SK-N-SH (cell line): ENCODE results near the gene ASAP2. TPM values are rescaled to one million over a fixed set of nuclear protein-coding genes. Genes with fewer than 3 reads are reported as not detected.

Experiments
- CTCF ChIA-PET: fragments of 300-600, 350-600 bp; formaldehyde crosslinking; extraction: SDS; loops from one replicate; lab custom pipeline; 2021; lab: Yijun Ruan, JAX
- POLR2A ChIA-PET: fragments of 350-600 bp; sonication (Branson Sonifier 250); formaldehyde crosslinking; extraction: SDS; loops from one replicate; lab custom pipeline; 2020; ENCODE audit warnings: antibody characterized with exemption, inconsistent platforms; lab: Yijun Ruan, JAX
- DNase-seq: peaks from one replicate; pipeline ENCODE4 v3.0.0; 2012
- H2AFZ ChIP-seq: fragments of 200-600 bp; sonication (generic); 2 replicates; pipeline ENCODE4 v1.8.1; 2016; ENCODE audit warnings: antibody characterized with exemption, mild to moderate bottlenecking, low read depth
- H3F3A ChIP-seq: fragments of 200-600 bp; sonication (generic); replicated peaks from 2 replicates; pipeline ENCODE3; 2016; ENCODE audit warnings: antibody characterized with exemption, mild to moderate bottlenecking; ENCODE audit not compliant: insufficient read depth
- H3K27ac ChIP-seq, 2 experiments: fragments of 200-500 bp in 1 of 2; fragments of 200-600 bp in 1 of 2; sonication (Bioruptor generic) in 1 of 2; sonication (generic), shearing (Covaris generic) in 1 of 2; 2 replicates each; pipeline versions ENCODE4 v1.5.1 to v1.6.1; 2014 to 2016; ENCODE audit warnings: low read depth in 2 of 2, inconsistent platforms in 1 of 2, low read length in 1 of 2, mild to moderate bottlenecking in 1 of 2, mixed read lengths in 1 of 2
- H3K27me3 ChIP-seq: fragments of 200-600 bp; sonication (generic), shearing (Covaris generic); 2 replicates; pipeline ENCODE4 v1.6.1; 2016; ENCODE audit warnings: mixed run types; ENCODE audit not compliant: insufficient read depth
- H3K36me3 ChIP-seq, 2 experiments: fragments of 200-500 bp in 1 of 2; fragments of 200-600 bp in 1 of 2; sonication (Bioruptor generic) in 1 of 2; sonication (generic) in 1 of 2; replicated peaks in 1 of 2; 2 replicates each; pipeline versions ENCODE3 to v1.5.1; 2014 to 2016; ENCODE audit warnings: low read length in 1 of 2, mild to moderate bottlenecking in 1 of 2; ENCODE audit not compliant: insufficient read depth in 2 of 2, control insufficient read depth in 1 of 2
- H3K4me1 ChIP-seq, 2 experiments: fragments of 200-500 bp in 1 of 2; fragments of 200-600 bp in 1 of 2; sonication (Bioruptor generic) in 1 of 2; sonication (generic), shearing (Covaris generic) in 1 of 2; 2 replicates each; pipeline versions ENCODE4 v1.5.1 to v1.6.1; 2014 to 2016; ENCODE audit warnings: low read depth in 1 of 2, low read length in 1 of 2, mixed run types in 1 of 2; ENCODE audit not compliant: insufficient read depth in 2 of 2, control insufficient read depth in 1 of 2
- H3K4me2 ChIP-seq: fragments of 200-600 bp; sonication (generic), shearing (Covaris generic); 2 replicates; pipeline ENCODE4 v1.6.1; 2017; ENCODE audit warnings: mixed run types
- H3K4me3 ChIP-seq, 2 experiments: fragments of 200-500 bp in 1 of 2; fragments of 200-600 bp in 1 of 2; sonication (Bioruptor generic) in 1 of 2; sonication (generic), shearing (Covaris generic) in 1 of 2; 2 replicates each; pipeline versions ENCODE4 v1.5.1 to v1.8.1; 2014 to 2016; ENCODE audit warnings: low read depth in 2 of 2, inconsistent platforms in 1 of 2, low read length in 1 of 2, mild to moderate bottlenecking in 1 of 2, mixed read lengths in 1 of 2, moderate library complexity in 1 of 2
- H3K79me2 ChIP-seq: fragments of 200-600 bp; sonication (generic); 2 replicates; pipeline ENCODE4 v1.8.1; 2017; ENCODE audit warnings: mild to moderate bottlenecking; ENCODE audit not compliant: insufficient read depth
- H3K9ac ChIP-seq: fragments of 200-600 bp; sonication (generic); 2 replicates; pipeline ENCODE4 v1.6.1; 2017; ENCODE audit warnings: mixed run types
- H3K9me2 ChIP-seq: fragments of 200-600 bp; sonication (generic); 2 replicates; pipeline ENCODE4 v1.6.1; 2017; ENCODE audit warnings: mixed run types
- H3K9me3 ChIP-seq: fragments of 200-600 bp; sonication (generic); 2 replicates; pipeline ENCODE4 v1.6.1; 2017; ENCODE audit warnings: mixed run types, mild to moderate bottlenecking, moderate library complexity
- H4K20me1 ChIP-seq: fragments of 200-600 bp; sonication (generic); 2 replicates; pipeline ENCODE4 v1.6.1; 2017; ENCODE audit warnings: mild to moderate bottlenecking, mixed run types; ENCODE audit not compliant: insufficient read depth
- EZH2phosphoT487 ChIP-seq: fragments of 200-600 bp; sonication (generic); IDR thresholded peaks from 2 replicates; pipeline ENCODE4 v1.6.1; 2017; ENCODE audit warnings: low read depth, mixed run types, mild to moderate bottlenecking, antibody characterized with exemption, moderate library complexity, borderline replicate concordance
- FOXJ3 ChIP-seq: sonication (generic); formaldehyde crosslinking; IDR thresholded peaks from 2 replicates; pipeline ENCODE4 v1.5.1; 2020; ENCODE audit warnings: mild to moderate bottlenecking, missing genetic modification reagents
- FOXM1 ChIP-seq: IDR thresholded peaks from 2 replicates; pipeline ENCODE4 v1.4.0; 2012; ENCODE audit warnings: low read depth, mild to moderate bottlenecking
- GABPA ChIP-seq: IDR thresholded peaks from 2 replicates; pipeline ENCODE4 v1.4.0; 2012; ENCODE audit warnings: low read depth, mild to moderate bottlenecking
- IRF3 ChIP-seq: fragments of 150-350 bp; IDR thresholded peaks from 2 replicates; pipeline ENCODE4 v1.6.1; 2016; ENCODE audit warnings: mild to moderate bottlenecking, low read depth, low read length
- JUND ChIP-seq: IDR thresholded peaks from 2 replicates; pipeline ENCODE4 v1.4.0; 2012
- MAX ChIP-seq: IDR thresholded peaks from 2 replicates; pipeline ENCODE4 v1.4.0; 2012; ENCODE audit warnings: low read depth
- MXI1 ChIP-seq: IDR thresholded peaks from 2 replicates; pipeline ENCODE4 v1.6.1; 2012; ENCODE audit warnings: mild to moderate bottlenecking, low read depth, low read length, improper control_type of control experiment
- NFIC ChIP-seq: IDR thresholded peaks from 2 replicates; pipeline ENCODE4 v1.4.0; 2012; ENCODE audit warnings: borderline replicate concordance
- RAD21 ChIP-seq: IDR thresholded peaks from 2 replicates; pipeline ENCODE4 v1.6.1; 2012; ENCODE audit warnings: mild to moderate bottlenecking, low read length
- RFX5 ChIP-seq: IDR thresholded peaks from 2 replicates; pipeline ENCODE4 v1.6.1; 2012; ENCODE audit warnings: mild to moderate bottlenecking, improper control_type of control experiment, low read length
- RXRA ChIP-seq: IDR thresholded peaks from 2 replicates; pipeline ENCODE4 v1.4.0; 2012; ENCODE audit warnings: low read depth, mild to moderate bottlenecking, borderline replicate concordance
- TCF12 ChIP-seq: IDR thresholded peaks from 2 replicates; pipeline ENCODE4 v1.4.0; 2012
- USF1 ChIP-seq: IDR thresholded peaks from 2 replicates; pipeline ENCODE4 v1.4.0; 2012; ENCODE audit warnings: low read depth, borderline replicate concordance
- USF2 ChIP-seq: fragments of 150-350 bp; IDR thresholded peaks from 2 replicates; pipeline ENCODE4 v1.6.1; 2017; ENCODE audit warnings: antibody characterized with exemption, low read length, low read depth, borderline replicate concordance
- YY1 ChIP-seq: IDR thresholded peaks from 2 replicates; pipeline ENCODE4 v1.4.0; 2012; ENCODE audit warnings: low read depth, mild to moderate bottlenecking
- ZBTB33 ChIP-seq: IDR thresholded peaks from 2 replicates; pipeline ENCODE4 v1.4.0; 2012; ENCODE audit warnings: low read depth, borderline replicate concordance
- WGBS: methylation state at CpG from one replicate; pipeline ENCODE4 v1.1.6; 2017; ENCODE audit warnings: low lambda C conversion rate; 5-methylcytosine and 5-hydroxymethylcytosine counted together
- polyA plus RNA-seq, 3 experiments: library from polyadenylated mRNA; depleted of rRNA; stranded (reverse); fragments of >200 nt; gene quantifications; 2 replicates each; pipeline ENCODE4 v1.2.3, GENCODE V29; 2012

The ASAP2 gene
- polyA plus RNA-seq, 1 of the 3 experiments (the other 2 are of a cell fraction) = 37.9 TPM

- TF ChIP-seq ZBTB33 (no peak), USF2 (no peak), USF1 (no peak), RXRA (no peak), MXI1 (peak; percentile 45; the same call in 1 of the 2 replicates), RAD21 (peak; percentile 72), GABPA (no peak; the same call in 1 of the 2 replicates), FOXM1 (no peak), MAX (0 out of 2 replicates have a peak, but pooled peaks have one; percentile 16), RFX5 (no peak), NFIC (0 out of 2 replicates have a peak, but pooled peaks have one; percentile 8)
- TF ChIP-seq, all 33 proteins: peak for 11
These were observed at the start of gene ASAP2 (continued) for GRCh38 chr2:9205963-9206948.

- ChIA-PET POLR2A (interaction anchor here (0.6 to 0.7 kb wide), 2 partner anchors 23 to 47 kb away, joined by 3 read pairs; no protein-coding TSS in a partner anchor), CTCF (interaction anchor here (0.9 to 1.7 kb wide), 3 partner anchors 16 to 466 kb away, joined by 3 to 6 read pairs (median 5); no protein-coding TSS in a partner anchor)
- Histone ChIP-seq H3K27me3 (no peaks in the 10 kb centered on the region), H2AFZ (no peak overlapping the region), H3K9me3 (no peaks in the 10 kb centered on the region), H3K4me3 (no peak overlapping the region), H3K36me3 (no peaks in the 10 kb centered on the region), H3K4me1 (peaks cover 6% of the 10 kb centered on the region in 2 experiments; a peak in 2 of 4 replicates), H4K20me1 (no peaks in the 10 kb centered on the region), H3K79me2 (no peaks in the 10 kb centered on the region), H3K27ac (no peak overlapping the region), H3K9ac (no peak overlapping the region), H3K4me2 (no peak overlapping the region), H3F3A (peaks cover 6% of the 10 kb centered on the region), H3K9me2 (no peaks in the 10 kb centered on the region)
- TF ChIP-seq YY1 = peak; percentile 59; the same call in 1 of the 2 replicates
- TF ChIP-seq JUND = no peak
- TF ChIP-seq RFX5 = no peak
- no peak for TF ChIP-seq TCF12
- no peak for TF ChIP-seq FOXJ3 (CRISPR knock-in tag)
- no peak for TF ChIP-seq RAD21
- TF ChIP-seq EZH2phosphoT487 = no peak
- TF ChIP-seq MXI1 = no peak
- TF ChIP-seq IRF3 = no peak
- WGBS = 80% methylated on average over 10 of the region's 10 CpGs
- no peak for DNase-seq
These were observed 47.5 kb upstream of the ASAP2 start for GRCh38 chr2:9158786-9159779.
